NCI-H2081 treated with DMSO at 0.1 percent for 48 hours (cell line): ENCODE measurements around the gene CADM1.

Source experiments
- DNase-seq: peaks from one replicate; lab custom pipeline; 2025; lab: John Stamatoyannopoulos, UW

The CADM1 gene

GRCh38 chr11:115151010-115151409 lies 353.2 kb downstream of the CADM1 start:
- DNase-seq, result no peak

GRCh38 chr11:115148691-115149090 lies 355.5 kb downstream of the CADM1 start:
- DNase-seq, result no peak

GRCh38 chr11:115148101-115148500 lies 356.1 kb downstream of the CADM1 start:
- DNase-seq, result no peak

GRCh38 chr11:115147243-115147807 lies 356.9 kb downstream of the CADM1 start:
- DNase-seq, result no peak

- no peak for DNase-seq
Measured at GRCh38 chr11:115146425-115146824, 357.8 kb downstream of the CADM1 start.

- DNase-seq, result no peak
Measured at GRCh38 chr11:115145324-115145723, 358.9 kb downstream of the CADM1 start.

- DNase-seq, result no peak
Measured at GRCh38 chr11:115144914-115145313, 359.3 kb downstream of the CADM1 start.

GRCh38 chr11:115144014-115144413 lies 360.2 kb downstream of the CADM1 start:
- DNase-seq, result no peak

- DNase-seq, result no peak
Measured at GRCh38 chr11:115141231-115142114, 362.7 kb downstream of the CADM1 start.

GRCh38 chr11:115135936-115136335 lies 368.3 kb downstream of the CADM1 start:
- DNase-seq, result no peak

GRCh38 chr11:115134926-115135325 lies 369.3 kb downstream of the CADM1 start:
- no peak for DNase-seq

- no peak for DNase-seq
Measured at GRCh38 chr11:115133475-115134209, 370.6 kb downstream of the CADM1 start.

- DNase-seq, result no peak
Measured at GRCh38 chr11:115132436-115133228, 371.6 kb downstream of the CADM1 start.

- DNase-seq, result no peak
Measured at GRCh38 chr11:115129473-115130289, 374.5 kb downstream of the CADM1 start.

- DNase-seq, result no peak
Measured at GRCh38 chr11:115128226-115128625, 376.0 kb downstream of the CADM1 start.

GRCh38 chr11:115127790-115128189 lies 376.4 kb downstream of the CADM1 start:
- DNase-seq, result no peak

GRCh38 chr11:115126515-115127208 lies 377.6 kb downstream of the CADM1 start:
- no peak for DNase-seq

- DNase-seq, result no peak
Measured at GRCh38 chr11:115126092-115126491, 378.1 kb downstream of the CADM1 start.

- no peak for DNase-seq
Measured at GRCh38 chr11:115124786-115125185, 379.4 kb downstream of the CADM1 start.

GRCh38 chr11:115123641-115124040 lies 380.6 kb downstream of the CADM1 start:
- DNase-seq, result no peak

GRCh38 chr11:115122274-115122673 lies 381.9 kb downstream of the CADM1 start:
- DNase-seq, result no peak
